Activated CD8-positive, alpha-beta memory T cell treated with anti-CD3 and anti-CD28 coated beads, Interleukin-2, amount 50 U/mL, for 24 hours (primary cell): ENCODE results near the gene EVI5L.
A peak's percentile ranks its signal among the peaks of the same experiment; 100 is the strongest.
"Not testable (repeated sequence)": the region's sequence is repeated elsewhere in the genome, so short reads cannot be mapped to it uniquely, and the experiment has no call there.

ENCODE experiments used
- DNase-seq: peaks from one replicate; pipeline ENCODE4 v3.0.0-alpha.2; 2020; ENCODE audit errors: extremely low read depth

Gene EVI5L

DNA sequence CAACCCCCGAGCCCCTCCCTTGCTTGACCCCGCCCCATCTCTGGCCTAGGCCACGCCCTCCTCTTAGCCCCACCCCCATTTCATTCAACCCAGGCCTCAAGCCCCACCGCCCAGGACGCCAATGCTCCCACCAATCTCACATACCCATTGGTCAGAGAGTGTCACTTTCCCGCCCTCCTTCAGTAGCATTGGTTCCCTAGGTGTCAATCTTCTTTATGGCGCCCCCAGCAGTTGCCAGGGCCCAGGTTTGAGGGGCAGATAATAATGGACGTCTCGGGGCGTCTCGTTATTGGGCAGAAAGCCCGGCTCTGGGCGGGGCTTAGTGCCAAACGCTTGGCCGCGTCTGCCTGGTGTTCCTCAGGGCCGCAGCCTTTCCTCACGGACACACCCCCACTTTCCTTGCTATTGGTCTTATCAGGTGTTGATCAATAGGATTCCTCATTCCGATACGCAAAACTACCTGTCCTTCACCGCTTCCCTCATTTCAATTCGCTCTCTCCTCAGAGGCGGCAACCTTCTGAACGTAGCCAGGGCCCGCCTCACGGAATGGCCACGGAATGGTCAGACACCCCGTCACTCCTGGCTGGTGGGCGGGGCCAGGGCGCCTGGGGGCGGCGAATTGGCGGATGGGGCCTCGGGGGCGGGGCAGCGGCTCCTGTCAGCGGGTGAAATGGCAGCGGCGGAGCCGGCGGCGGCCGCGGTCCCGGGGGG is at the start of gene EVI5L:
Gene EVI5L (plus strand): TSS at position 658 of the 711 bp plus-strand sequence. CDS start 16,325 bp downstream, outside the sequence.
- DNase-seq = peak; percentile 96

DNA sequence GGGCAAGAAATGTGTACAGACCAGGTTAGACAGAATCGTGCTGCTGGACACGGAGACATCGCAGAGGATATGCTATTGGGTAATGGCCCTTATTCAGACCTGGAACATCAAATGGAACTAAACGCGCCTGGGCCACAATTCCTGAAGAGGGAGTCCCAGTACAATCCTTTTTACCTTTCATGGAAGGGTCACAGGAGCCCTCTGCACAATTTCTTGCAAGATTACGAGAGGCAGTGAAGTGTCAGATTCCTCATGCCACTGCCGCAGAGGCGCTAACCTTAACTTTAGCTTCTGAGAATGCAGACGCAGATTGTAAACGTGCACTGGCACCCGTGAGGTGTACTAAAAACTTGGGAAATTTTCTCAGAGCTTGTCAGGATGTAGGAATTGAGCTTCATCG is 48.9 kb upstream of the EVI5L start:
- no peak for DNase-seq

DNA sequence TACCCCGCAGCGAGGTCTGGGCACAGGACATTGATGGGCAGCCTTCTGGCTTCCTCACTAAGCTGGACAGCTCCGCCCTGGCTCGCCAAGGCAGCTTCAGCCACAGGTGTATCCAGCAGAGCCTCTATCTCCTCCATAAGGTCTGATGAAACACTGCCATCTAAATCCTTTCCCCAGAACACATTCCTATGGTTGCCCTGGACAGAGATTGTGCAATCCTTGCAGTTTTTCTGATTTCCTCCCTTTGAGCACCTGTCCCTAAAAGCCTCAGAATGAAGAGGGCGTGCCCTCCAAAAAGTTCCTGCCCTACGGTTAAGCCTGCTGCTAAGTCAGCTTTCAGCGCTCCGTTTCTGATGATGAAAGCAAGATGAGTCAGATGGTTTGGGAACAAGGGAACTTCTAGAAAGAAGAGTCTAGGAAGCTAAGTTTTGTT is 46.0 kb upstream of the EVI5L start:
- DNase-seq = no peak

DNA sequence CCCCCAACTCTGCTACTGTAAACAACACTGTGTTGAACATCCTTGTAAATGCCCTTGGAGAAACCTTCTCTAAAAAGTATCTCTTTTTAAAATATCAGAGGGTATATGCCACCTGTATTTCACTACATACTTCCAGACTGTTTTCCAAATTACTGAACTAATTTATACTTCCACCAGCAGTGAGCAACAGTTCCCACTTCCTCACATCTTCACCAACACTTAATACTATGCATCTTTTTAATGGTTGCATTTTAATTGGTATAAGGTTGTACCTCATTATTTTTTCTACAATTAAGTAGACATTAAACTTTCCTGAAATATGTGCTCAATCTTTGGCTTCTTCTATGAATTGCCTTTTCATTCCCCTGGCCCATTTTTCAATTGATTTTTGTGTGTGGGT is 45.2 kb upstream of the EVI5L start:
- DNase-seq = no peak

DNA sequence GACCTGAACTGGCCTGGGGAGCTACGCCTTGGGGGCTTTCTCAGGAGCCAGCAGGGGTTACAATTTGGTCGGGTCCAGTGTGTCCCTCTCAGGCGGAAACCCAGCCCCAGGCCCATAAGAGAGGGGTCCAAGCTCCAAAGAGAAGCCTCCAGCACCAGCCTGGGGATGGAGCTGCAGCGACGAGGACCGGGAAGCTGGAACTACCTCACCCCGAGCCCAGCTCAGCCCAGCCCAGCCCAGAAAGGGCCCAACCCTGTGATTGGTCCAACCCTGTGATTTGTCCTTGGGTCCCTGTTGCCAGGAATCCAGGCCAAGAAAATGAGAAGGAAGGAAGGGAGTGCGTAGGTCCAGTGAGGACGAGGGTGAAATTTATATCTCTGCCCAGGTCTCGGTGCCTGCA is 42.9 kb upstream of the EVI5L start:
- no peak for DNase-seq

DNA sequence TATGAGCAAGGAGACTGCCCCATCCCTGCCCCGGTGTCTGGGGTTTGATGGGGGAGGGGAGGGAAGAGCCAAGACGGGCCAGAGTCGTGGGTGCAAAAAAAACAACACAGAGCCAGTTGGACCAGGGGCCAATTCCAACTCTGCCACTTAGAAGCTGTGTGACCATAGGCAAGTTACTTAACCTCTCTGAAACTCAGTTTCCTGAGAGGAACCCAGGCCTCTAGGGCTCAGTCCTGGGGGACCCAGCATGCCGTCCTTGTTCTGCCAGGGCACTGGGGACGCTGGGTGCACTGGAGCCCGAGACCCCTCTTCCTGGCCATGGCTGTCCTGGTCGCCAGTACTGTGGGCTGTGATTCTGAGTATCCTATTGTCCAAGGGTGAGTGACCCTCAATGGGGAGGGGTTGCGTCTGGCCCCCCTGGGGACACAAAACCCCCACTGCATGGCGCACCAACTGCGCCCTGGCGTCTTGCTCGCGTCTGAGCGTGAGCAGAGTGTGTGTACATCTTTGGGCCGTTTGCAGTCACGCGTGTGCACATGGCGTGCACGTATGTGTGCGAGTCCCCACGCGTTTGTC is 42.3 kb upstream of the EVI5L start:
- no peak for DNase-seq

DNA sequence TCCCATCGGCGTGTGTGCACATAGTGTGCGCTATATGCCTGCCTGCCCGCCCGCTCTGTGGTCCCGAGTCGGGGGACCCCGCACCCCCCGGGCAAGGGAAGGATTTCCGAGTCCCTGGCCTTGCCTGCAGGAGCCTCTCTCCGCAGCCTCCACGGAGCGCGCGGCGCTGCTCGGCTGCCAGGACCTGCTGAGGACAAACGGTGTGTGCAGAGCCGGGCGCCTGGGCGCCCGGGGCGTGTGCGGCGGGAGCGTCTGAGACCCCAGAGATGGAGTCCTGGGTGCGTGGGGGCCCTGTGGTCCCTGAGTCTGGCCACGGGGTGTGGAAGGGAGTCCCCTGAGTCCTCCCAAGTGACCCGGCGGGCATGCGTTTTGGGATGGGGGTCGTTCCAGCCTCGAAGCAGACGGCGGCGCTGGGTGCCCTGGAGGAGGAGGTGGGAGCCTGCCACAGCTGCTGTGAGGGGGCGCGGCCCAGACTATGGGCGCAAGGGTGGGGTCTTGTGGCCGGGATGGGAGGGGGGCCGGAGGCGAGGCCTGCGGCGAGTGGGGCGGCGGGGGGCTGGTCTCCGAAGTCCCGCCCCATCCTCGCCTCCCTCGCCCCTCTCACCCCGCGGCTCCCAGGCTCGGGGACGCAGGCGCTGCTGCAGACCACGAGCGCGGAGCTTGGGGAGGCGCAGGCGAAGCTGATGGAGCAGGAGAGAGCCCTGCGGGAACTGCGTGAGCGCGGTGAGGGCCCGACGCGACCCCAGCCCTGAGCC is 41.7 kb upstream of the EVI5L start:
- no peak for DNase-seq

DNA sequence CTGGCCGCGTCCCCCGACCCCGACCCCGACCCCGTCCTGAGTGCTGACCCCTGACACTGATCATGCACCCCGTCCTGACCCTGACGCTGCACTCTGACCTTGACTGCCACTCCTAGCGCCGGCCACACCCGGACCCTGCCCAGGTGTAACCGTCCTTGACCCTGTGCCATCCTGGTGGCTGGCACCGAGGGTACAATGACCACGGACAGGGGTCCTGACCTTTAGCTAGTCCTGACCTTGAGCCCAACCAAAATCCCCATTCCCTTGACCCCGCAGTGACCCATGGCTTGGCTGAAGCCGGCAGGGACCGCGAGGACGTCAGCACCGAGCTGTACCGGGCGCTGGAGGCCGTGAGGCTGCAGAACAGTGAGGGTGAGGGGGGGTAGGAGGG is 41.1 kb upstream of the EVI5L start:
- DNase-seq = no peak

DNA sequence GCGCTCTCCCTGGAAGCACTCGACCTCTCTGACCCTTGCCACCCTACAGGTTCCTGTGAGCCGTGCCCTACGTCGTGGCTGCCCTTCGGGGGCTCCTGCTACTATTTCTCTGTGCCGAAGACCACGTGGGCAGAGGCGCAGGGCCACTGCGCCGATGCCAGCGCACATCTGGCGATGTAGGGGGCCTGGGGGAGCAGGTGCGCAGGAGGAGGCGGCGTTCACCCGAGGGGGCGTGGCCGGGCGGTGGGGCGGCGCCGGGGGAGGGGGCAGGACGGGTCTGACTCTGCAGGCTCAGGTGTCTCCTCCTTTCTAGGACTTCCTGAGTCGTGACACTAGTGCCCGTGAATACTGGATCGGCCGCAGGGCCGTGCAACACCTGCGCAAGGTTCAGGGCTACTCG is 40.6 kb upstream of the EVI5L start:
- no peak for DNase-seq

DNA sequence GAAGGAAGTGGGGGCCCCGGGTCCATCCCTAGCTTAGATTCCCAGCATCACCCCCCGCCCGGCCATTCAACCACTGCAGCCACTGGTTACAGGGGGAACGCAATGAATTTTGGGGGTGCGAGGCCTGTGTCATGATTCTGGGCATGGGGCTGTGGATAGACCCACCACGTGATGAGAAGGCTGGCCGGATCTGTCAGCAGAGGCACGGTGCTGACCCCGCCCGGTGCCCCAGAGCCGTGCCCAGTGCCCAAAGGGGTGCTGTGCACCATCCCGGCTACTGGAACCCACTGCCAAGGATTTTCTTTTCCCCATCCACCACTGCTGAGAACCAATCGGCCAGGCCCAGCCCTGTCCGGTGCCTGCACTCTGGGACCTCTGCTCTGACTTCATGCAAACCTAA is 39.6 kb upstream of the EVI5L start:
- DNase-seq = no peak

DNA sequence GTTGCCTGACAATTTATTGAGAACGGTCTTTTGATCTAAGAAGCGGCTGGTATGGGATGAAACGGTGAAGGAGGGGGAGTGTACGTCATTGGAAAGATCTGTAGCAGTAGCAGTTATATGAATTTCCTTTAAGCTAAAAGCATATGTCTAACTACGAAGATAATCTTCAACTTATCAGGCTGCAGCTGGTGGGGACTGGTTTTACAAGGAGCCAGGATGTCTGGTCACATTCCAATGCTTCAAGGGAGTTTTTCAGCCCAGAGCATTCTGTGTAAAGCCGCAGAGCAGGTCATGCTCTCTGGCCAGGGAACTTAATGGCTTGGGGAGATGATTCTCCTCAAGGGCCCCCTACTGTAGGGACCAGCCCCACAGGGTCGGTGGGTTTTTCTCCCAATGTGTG is 37.7 kb upstream of the EVI5L start:
- DNase-seq = no peak

DNA sequence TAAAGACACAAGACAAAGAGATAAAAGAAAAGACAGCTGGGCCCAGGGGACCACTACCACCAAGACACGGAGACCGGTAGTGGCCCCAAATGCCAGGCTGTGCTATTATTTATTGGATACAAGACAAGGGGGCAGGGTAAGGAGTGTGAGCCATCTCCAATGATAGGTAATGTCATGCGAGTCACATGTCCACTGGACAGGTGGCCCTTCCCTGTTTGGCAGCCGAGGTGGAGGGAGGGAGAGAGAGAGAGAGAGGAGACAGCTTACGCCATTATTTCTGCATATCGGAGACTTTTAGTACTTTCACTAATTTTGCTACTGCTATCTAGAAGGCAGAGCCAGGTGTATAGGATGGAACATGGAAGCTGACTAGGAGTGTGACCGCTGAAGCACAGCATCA is 37.3 kb upstream of the EVI5L start:
- not testable (repeated sequence) for DNase-seq

DNA sequence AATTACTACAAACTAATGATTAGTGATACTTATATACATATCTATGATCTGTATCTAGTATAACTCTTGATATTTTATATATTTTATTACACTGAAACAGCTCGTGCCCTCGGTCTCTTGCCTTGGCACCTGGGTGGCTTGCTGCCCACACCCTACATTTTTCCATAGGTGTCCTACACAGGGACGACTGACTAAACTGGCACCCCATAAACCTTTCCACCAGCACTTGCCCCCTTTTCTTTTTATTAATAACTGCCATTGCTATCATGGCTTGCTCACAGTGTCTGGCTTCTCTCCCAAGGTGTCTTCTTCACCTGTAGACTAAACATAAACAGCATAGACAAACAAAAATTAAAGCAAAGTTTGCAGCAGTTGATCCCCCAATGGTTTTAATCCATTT is 36.5 kb upstream of the EVI5L start:
- DNase-seq = no peak

DNA sequence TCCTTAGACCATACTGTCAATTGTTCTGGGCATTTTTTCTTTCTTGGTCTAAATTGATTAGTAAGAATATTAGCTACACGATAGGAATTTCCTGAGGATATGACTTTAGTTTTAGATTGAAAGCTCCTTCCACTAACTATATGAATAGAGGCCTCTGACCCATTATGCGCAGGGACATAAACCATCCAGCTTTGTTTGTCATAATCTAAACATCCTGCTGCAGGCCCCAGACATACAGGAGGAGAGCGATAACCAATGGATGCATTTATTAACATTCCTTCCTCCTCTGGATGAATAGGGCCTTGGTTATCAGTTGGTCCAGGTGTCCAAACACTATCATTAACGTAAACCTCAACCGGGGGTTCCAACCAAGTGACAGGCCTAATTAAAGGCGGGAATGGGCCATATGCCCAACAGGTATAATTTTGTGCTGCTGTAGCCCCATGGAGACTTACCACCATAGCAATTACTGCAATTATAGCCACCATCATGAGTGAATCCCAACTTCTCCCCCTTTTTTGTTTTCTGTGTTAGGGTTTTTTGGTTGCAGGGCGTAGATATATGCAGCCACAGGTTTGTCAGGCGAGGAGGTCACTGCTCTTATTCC is 34.4 kb upstream of the EVI5L start:
- DNase-seq = no peak

DNA sequence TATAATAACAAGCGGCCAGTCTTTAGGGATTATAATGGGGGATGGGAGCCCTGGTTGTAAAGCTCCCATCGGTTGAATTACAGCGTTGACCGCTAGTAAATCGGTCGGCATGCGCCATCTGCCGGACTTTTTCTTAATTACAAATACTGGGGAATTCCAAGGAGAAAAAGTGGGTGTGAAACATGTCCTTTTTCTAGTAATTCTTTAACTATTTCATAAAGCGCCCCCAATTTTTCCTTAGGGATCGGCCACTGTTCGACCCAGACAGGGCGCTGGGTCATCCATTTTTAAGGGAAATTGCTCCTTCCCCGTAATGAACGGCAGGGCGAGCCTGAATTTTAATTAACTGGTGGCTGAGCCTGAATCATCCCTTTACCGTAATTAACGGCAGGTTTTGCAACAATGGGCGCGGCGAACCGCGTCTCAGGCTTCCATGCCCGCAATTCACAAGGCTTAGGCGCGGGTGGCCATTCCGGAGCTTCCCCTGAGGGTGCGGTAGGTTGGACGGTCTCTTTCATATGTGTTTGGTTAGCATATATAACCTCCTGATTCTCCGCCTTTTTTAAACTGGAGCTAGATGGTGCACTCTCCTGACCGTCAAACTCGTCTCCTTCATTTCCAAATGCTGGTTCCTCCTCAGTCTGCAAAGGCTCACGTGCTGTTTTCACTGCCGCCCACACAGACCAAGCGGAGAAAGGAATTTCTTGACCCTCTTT is 30.2 kb upstream of the EVI5L start:
- DNase-seq = no peak

DNA sequence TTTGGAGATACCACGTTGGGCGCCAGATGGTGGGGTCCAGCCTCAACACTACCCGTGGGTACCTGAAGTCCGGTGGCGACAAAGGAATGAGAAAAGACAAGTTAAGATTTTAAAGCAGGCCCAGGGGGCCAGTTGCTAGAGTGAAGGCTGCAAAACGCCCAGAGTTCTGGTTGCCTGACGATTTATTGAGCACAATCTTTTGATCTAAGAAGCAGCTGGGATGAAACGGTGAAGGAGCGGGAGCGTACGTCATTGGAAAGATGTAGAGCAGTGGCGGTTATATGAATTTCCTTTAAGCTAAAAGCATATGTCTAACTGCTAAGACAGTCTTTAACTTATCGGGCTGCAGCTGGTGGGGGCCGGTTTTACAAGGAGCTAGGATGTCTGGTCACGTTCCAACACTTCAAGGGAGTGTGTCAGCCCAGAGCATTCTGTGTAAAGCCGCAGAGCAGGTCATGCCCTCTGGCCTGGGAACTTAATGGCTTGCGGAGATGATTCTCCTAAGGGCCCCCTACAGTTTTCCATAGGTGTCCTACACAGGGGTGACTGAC is 28.9 kb upstream of the EVI5L start:
- DNase-seq = no peak

DNA sequence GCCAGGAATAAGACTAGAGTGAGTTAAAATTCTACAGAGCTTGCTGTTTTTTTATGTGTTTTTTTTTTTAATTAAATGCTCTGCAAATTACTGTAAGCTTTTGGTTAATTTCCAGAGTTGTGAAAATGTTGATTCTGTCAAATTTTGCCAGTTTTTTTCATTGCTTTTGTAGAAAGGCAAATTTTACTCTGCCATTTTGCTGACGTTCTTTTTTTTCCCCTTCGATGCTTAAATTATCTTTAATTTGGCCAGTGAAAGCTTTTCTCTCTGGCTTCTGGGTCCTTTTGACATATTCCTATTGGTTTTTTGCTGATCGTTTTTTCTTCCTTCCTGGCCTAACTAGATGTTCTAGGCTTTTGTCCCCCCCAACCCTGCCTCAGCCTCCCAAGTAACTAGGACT is 23.8 kb upstream of the EVI5L start:
- no peak for DNase-seq

DNA sequence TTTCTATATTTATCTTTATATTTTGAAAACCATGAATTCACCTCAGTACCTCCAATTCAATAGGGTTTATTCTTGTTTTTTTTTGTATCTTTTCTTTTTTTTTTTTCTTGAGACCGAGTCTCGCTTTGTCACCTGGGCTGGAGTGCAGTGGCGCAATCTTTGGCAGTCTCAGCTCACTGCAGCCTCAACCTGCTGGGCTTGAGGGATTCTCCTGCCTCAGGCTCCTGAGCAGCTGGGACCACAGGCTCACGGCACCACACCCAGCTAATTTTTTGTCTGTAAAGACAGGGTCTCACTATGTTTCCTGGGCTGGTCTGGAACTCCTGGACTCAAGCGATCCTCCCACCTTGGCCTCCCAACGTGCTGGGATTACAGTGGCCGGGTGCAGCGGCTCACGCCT is 23.1 kb upstream of the EVI5L start:
- no peak for DNase-seq

DNA sequence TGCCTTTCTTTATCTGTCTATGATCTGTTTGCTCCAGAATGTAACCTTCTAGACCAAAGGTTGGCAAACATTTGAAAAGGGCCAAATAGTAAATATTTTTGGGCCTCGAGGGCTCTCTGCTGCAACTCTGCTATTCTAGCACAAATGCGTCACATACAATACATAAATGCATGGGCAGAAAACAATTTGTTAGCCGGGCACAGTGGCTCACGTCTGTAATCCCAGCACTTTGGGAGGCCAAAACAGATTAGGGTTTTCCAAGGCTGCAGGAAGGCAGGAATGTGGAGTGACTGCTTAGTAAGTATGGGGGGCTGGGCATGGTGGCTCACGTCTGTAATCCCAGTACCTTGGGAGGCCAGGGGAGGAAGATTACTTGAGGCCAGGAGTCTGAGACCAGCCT is 21.9 kb upstream of the EVI5L start:
- no peak for DNase-seq

DNA sequence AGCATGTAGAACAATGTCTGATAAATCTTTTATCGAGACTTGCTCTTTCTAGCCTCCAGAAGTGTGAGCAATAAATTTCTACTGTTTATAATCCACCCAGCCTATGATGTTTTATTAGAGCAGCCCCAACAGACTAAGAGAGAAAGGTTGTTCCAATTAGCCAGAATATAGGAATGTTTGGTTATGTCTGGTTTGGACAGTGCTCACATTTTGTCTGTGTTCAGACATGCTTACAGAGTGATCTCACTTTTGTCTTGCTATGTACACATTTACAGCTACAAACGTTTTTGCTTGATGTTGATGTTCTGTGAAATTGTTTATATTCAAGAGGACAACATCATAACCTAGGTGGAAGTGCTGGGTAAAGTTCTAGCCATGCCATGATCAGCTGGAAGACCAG is 18.0 kb upstream of the EVI5L start:
- no peak for DNase-seq

DNA sequence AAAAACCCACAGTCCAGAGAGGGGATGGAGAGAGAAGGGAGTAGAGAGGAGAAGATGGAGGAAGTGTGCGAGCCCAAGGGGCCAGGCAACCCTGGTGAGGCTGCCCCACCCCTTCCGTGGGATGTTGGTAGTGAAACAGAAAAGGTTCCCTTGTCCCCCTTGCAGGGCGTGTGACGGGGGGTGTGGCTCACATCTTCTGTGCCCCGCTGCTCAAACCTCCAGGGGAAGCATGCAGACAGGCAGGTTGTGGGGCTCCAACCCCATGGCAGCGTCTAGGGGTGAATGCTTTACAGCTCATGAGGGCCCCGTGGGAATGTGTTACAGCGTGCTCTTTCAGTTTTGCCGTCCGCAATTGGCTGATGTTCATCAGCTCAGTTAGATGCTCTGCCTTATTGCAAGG is 14.7 kb upstream of the EVI5L start:
- DNase-seq = no peak

DNA sequence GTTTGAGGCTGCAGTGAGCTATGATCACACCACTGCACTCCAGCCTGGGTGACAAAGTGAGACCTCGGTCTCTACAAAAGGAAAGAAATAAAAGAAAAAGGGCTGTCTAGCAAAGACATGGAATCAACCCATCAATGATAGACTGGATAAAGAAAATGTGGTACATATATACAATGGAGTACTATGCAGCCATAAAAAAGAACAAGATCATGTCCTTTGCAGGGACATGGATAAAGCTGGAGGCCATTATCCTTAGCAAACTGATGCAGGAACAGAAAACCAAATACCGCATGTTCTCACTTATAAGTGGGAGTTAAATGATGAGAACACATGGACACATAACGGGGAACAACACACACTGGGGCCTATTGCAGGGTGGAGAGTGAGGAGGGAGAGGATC is 14.0 kb upstream of the EVI5L start:
- DNase-seq = not testable (repeated sequence)
